Measurements from ENCODE around the gene HTRA1. TPM values are rescaled to one million over a fixed set of nuclear protein-coding genes. Genes with fewer than 3 reads are reported as not detected.

HTRA1 gene
- total and polyA plus RNA-seq, 3 donors from 2014 or later, result 21.3 to 105 (median 27.3) TPM

DNA sequence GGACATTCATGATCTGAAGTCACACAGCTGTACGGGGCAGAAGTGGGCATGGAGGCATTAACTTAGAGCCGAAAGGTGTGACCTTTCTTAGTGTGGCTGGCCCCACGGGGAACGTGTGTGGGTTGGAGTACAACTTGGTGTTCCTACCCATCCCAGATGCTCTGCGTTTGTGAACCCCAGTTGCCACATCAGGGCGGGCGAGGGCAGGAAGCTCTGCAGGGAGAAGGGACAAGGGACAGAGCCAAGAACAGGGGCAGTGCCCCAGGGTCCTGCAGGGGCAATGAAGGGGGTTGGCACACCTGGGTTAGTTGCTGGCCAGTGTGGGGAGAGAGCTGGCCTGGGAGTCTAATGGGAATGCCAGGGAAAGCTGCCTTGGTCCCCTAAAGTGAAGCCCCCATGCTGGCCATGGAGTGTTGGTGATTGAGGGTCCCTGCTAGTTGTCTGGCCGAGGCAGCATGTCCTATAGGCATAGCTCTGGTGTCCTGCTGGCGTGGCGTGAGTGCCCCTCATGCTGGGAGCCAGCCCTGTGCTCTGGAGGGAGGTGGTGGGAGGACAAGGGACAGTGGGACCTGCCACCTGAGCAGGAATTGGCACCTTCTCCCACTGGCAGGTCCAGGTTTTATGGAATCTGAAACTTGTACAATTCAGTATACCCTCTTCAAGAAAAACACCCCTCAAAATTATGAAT lies 18.9 kb downstream of the HTRA1 start:
- Histone ChIP-seq H3K27me3 (no peaks in the 10 kb centered on the region), H3K9me3 (no peaks in the 10 kb centered on the region), H3K4me1 (peaks cover 13% of the 10 kb centered on the region), H3K27ac (no peak overlapping the region), H3K4me3 (no peak overlapping the region), H3K36me3 (ENCODE audit: low read depth, missing control alignments) (no peaks in the 10 kb centered on the region)
- WGBS, 2 donors, result 89 to 92% methylated on average over 9 to 10 of the region's 10 CpGs
- DNase-seq, result no peak
- TF ChIP-seq, protein P1, sequence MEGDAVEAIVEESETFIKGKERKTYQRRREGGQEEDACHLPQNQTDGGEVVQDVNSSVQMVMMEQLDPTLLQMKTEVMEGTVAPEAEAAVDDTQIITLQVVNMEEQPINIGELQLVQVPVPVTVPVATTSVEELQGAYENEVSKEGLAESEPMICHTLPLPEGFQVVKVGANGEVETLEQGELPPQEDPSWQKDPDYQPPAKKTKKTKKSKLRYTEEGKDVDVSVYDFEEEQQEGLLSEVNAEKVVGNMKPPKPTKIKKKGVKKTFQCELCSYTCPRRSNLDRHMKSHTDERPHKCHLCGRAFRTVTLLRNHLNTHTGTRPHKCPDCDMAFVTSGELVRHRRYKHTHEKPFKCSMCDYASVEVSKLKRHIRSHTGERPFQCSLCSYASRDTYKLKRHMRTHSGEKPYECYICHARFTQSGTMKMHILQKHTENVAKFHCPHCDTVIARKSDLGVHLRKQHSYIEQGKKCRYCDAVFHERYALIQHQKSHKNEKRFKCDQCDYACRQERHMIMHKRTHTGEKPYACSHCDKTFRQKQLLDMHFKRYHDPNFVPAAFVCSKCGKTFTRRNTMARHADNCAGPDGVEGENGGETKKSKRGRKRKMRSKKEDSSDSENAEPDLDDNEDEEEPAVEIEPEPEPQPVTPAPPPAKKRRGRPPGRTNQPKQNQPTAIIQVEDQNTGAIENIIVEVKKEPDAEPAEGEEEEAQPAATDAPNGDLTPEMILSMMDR (IDR thresholded peaks at IDR 0.05), result no peak
- TF ChIP-seq POLR2A (IDR thresholded peaks at IDR 0.05), result no peak
- intact Hi-C loops (cut with DNase I; ENCODE audit: low total_unique reads), result no loop called here

- H3K36me3 ChIP-seq (ENCODE audit: low read depth, missing control alignments), result no peaks in the 10 kb centered on the region
- H3K4me1 ChIP-seq, result peaks cover 4% of the 10 kb centered on the region
- TF ChIP-seq, protein P1 (IDR thresholded peaks at IDR 0.05), result no peak
- 90 to 93% methylated on average over 6 of the region's 6 CpGs for WGBS, 2 donors
- no peak overlapping the region for H3K27ac ChIP-seq
- no peaks in the 10 kb centered on the region for H3K27me3 ChIP-seq
- intact Hi-C loops (cut with DNase I; ENCODE audit: low total_unique reads), result no loop called here
- DNase-seq, result no peak
- H3K9me3 ChIP-seq, result no peaks in the 10 kb centered on the region
- no peak overlapping the region for H3K4me3 ChIP-seq
These were observed 20.1 kb downstream of the HTRA1 start for GRCh38 chr10:122481296-122482056.

- Histone ChIP-seq H3K27ac (no peak overlapping the region), H3K27me3 (no peaks in the 10 kb centered on the region), H3K4me3 (no peak overlapping the region), H3K36me3 (ENCODE audit: low read depth, missing control alignments) (no peaks in the 10 kb centered on the region), H3K9me3 (no peaks in the 10 kb centered on the region), H3K4me1 (no peaks in the 10 kb centered on the region)
- 89 to 94% methylated on average over 8 to 11 of the region's 11 CpGs for WGBS, 2 donors
- DNase-seq, result no peak
- TF ChIP-seq POLR2A (IDR thresholded peaks at IDR 0.05), result no peak
- TF ChIP-seq, protein P1 (IDR thresholded peaks at IDR 0.05), result no peak
- intact Hi-C loops (cut with DNase I; ENCODE audit: low total_unique reads), result no loop called here
These were observed 23.1 kb downstream of the HTRA1 start for GRCh38 chr10:122484276-122485060.

DNA sequence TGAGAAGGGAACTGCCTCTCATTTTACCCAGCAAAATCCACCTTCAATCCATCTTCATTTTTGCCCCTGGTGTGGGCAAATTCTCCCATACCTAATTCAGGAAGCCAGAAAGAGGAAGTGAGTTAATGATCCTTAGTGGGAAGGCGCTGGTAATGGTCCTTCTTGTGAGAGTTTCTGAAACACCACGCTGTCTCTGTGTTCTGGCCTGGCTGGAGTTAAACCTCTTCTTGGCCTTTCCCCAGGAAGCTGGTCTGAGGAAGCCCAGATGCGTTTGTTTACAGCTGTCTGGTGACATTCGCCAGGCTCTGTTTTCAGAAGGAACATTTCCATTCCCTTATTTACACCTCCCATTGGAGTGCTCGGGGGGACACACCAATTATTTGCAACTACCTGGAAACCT lies 24.3 kb downstream of the HTRA1 start:
- Histone ChIP-seq H3K36me3 (ENCODE audit: low read depth, missing control alignments) (no peaks in the 10 kb centered on the region), H3K9me3 (no peaks in the 10 kb centered on the region), H3K27me3 (no peaks in the 10 kb centered on the region), H3K27ac (no peak overlapping the region), H3K4me3 (no peak overlapping the region), H3K4me1 (no peaks in the 10 kb centered on the region)
- intact Hi-C loops (cut with DNase I; ENCODE audit: low total_unique reads), result no loop called here
- TF ChIP-seq POLR2A (IDR thresholded peaks at IDR 0.05), result no peak
- TF ChIP-seq, protein P1 (IDR thresholded peaks at IDR 0.05), result no peak
- DNase-seq, result no peak
- WGBS, 2 donors, result 47% methylated on average over 5 of the region's 5 CpGs

Measured in testis (tissue), 3 donors.